HG02571 (cell line): ENCODE measurements around the gene CCDC187.
"Not testable (repeated sequence)": the region's sequence is repeated elsewhere in the genome, so short reads cannot be mapped to it uniquely, and the experiment has no call there.

Experiments
- ATAC-seq: cut with Tn5 transposase; IDR thresholded peaks from one replicate; pipeline ENCODE4 v1.9.1; 2021; ENCODE audit warnings: mild to moderate bottlenecking, moderate library complexity; ENCODE audit not compliant: unreplicated experiment

Gene CCDC187

DNA sequence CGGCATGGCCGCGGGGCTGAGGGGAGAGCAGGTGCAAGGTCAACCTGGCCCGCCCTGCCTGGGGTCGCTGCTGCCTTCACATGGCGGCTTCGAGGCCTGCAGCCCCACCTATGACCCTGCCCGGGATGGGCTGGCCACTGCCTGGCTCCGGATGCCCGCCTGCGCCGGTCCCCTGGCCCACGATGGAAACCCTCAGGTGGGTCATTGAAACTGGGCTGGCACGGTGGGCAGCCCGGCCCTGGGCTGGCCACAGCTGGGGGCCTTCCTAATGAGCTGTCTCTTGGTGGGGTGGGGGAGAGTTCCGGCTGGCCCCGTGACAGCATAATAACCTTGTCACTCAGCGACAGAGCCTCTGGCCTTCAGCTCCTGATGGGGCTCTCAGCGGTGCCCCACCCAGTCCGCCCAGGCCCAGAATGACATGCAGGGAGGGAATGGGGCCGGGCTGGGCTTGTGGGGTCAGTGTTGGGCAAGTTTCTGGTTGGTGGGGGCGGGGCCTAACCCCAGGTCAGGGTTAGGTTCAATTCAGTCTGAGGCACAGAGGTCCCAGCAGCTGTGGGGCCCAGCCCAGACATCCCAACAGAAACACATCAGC, at the start of gene CCDC187:
CCDC187 (minus strand) TSS at position 270 of the 592 bp plus-strand sequence; CDS start at position 6, 264 bp downstream.
- ATAC-seq: no peak

DNA sequence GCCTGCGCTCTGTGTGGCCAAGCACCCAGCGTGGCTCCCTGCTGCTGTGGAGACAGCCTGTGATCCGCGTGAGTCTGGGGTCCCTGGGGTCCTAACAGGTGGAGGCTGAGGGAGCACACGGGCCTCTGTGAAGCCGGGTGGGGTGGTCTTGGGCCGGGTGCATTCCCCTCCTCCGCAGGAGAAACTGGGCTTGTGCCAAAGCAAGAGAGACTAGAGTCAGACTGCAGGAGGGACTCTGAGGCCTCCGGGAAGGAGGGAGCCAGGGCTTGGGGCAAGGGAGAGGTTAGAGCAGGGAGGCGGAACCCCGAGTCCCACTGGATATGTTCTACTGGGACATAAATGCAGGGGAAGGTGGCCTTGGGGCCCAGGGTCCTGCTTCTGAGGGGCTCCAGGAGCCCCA, 49.2 kb upstream of the CCDC187 start:
- ATAC-seq: no peak

DNA sequence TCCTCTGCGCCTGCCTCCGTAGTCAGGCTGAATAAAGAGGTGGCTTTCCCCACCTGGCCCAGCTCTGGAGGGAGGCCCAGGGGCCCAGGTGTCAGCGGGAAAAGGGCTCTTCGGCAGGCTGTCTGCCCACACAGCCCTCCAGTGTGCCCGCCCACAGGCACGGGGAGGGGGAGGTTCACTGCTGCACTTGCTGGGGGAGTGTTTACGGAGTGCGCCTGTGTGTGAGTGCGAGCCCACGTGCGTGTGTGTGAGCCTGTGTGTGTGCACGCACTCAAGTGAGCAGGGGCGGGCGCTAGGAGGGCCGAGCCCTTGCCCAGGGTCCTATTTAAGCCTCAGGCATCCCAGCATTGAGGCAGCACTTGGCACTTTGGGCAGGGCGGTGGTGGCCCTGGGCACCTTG, 48.8 kb upstream of the CCDC187 start:
- ATAC-seq: no peak

DNA sequence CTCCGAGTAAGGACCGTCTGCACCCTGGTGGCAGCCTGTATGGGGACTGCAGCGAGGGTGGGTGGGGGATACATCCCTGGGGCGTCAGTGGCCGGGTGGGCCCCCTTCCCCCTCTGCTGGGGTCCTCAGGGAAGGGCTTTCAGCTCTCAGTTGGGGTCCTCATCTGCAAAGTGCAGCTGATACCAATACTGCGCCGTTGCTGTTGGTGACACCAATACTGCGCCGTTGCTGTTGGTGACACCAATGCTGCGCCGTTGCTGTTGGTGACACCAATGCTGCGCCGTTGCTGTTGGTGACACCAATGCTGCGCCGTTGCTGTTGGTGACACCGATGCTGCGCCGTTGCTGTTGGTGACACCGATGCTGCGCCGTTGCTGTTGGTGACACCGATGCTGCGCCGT, 48.0 kb upstream of the CCDC187 start:
- not testable (repeated sequence) for ATAC-seq

DNA sequence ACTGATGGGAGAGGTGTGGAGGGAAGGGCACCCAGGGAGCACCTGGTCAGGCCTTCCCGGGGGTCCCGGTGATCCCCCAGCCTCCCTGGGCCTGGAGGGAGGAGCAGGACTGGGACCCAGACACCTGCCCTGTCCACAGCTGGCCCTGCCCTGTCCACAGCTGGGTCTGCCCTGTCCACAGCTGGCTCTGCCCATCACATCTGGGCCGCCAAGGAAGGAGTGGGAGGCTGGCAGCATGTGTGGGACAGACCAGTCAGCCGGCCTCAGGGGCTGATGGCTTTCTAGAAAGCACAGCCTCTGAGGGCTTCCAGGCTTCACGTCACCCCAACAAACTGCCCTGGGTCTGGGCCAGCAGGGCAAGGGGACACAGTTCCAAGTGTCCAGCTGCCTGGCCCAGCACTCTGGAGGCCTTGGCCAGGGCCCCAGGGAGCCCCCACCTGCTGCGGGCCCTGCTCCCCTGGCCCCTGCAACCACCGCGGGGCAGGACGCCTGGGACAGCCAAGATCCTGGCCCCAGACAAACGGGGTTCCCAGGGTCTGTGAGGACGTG, 47.4 kb upstream of the CCDC187 start:
- ATAC-seq: no peak

DNA sequence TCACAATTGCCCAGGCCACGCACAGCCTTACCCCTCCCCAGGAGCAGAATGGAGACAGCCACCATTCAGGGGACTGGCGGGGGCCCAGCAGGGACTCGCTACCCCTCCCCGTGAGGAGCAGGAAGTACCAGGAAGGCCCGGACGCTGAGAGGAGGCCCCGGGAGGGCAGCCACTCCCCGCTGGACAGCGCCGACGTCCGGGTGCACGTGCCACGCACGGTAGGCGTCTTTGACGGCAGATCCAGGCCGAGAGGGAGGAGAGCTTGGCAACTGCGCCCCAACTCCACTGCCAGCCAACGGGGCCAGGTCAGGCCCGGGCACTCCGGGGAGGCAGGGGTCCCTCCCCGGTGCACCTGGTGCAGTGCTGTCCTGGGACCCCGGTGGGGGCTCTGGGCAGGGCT, 45.7 kb upstream of the CCDC187 start:
- no peak for ATAC-seq

DNA sequence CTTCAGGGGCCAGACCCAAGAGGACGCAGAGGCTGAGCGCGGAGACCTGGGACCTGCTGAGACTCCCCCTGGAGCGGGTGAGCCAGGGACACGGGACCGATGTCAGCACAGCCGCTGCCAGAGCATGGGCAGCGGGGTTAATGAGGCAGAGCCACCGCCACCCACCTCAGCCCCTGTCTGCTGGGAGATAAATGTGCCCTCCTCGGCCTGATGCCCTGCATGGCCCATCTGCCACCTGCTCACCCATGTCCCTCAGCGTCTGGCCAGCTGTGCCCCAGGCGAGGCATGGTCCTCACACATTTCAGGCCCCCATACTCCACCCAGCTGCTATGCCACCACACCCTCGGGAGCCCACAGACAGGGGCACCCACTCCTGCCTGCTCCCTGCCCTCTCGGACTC, 44.8 kb upstream of the CCDC187 start:
- no peak for ATAC-seq

DNA sequence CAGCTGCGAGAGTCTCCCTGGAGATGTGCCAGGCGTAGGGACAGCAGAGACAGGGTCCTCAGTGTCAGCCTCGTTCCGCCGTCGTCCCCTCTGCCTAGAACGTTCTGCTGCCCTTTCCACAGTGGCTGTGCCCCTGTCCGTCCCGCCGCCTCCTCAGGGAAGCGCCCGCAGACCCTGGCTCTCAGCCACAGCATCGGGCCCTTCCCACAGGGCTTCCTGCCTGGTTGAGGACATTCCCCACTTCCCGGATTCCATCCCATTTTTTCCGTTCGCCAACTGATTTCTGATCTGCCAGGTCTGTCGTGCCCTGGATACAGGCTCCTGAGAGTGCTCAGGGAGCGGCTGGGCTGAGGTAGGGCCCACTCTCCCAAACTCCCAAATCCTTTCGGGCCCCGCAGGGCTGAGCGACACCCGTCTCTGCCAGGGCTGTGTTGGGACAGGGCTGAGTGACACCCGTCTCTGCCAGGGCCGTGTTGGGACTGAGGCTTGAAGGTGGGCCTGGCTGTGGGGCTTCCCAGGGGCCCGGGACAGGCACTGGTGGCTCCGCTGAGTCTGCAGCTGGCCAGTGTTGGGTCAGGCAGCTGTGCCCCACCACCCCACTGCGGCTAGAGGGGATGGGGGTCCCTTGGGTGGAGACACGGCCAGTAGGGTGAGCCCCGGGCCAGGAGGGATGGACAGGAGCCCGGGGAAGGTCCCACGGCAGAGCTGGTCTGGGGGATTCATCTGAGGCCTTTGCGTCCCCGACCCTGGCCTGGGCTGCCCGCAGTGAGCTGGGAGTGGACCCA, 43.8 kb upstream of the CCDC187 start:
- ATAC-seq: no peak

DNA sequence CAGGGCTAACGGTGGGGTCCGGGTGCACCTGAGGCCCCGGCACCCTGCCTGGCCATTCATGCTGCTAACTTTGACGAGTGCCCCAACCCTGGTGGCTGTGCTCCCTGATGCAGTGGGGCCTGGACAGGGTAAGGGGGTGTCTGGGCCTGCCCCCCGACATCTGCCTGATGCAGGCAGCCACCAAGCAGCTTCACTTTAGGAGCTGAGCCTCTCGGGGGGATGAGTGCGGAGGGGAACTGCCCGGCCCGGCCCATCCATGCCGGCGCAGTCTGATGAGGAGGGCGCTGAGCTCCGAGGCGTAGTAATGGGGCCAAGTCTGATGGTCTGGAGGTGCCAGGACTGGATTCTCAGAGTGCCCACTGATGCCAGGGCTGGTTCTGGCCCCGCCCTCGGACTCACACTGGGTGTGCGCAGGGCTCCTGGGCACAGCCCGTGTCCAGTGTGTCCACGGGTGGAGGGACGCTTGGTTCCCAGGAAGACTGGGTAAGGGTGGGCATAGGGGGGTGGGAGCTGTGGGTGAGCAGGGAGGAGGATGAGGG, 43.1 kb upstream of the CCDC187 start:
- ATAC-seq: no peak

DNA sequence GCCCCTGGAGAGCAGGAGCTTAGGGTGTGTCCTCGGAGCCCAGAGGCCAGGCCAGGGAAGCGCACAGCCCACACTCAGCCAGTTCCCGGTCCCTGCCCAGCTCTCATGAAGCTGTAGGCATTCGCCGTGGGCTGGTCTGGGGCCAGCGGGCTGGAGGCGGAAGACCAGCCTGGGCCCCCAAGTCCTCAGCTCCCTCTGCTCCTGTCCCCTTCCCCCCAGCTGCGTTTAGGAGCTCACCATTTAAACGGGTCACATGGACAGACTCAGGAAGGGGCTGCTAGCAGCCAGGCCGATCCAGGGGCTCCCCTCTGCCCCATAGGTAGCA, 42.2 kb upstream of the CCDC187 start:
- no peak for ATAC-seq

DNA sequence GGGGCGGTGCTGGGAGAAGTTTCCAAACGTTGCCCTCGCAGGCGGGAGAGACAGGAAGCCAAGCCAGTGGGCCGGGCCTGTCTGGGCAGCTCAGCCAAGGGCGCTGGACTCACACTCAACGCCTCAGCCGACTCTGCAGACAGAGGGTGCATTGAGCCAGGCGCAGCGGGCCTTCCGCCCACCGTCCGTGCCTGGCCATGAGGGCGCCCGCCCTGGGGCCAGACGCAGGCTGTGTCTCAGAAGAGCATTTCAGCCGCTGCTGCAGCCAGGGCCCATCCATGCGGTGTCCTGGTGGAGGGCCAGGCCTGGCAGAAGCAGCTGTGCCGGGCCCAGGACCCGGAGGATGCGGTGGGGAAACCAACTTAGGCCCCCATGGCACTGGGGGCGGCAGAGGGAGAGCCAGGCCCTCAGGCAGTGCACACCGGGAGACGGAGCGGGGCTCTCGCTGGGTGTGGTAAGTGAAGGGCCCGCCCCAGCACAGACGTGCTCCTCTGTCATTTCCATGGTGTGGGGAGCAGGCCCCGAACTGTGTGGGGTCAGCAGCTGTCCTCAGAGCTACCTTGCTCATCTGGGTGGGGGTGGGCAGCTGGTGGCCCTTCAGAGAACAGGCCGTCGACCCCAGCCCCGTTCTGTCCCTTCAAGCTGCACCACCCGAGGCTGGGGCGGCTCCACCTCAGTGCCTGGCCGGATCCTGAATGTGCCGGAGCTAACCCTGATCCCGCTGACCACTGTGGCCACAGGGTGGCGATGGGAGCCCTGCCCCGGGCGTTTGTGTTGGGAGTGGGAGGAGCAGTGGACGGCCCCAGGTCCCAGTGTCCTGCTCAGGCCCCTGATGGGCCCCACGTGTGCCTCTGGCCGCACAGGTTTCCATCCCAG, 41.6 kb upstream of the CCDC187 start:
- ATAC-seq: no peak

DNA sequence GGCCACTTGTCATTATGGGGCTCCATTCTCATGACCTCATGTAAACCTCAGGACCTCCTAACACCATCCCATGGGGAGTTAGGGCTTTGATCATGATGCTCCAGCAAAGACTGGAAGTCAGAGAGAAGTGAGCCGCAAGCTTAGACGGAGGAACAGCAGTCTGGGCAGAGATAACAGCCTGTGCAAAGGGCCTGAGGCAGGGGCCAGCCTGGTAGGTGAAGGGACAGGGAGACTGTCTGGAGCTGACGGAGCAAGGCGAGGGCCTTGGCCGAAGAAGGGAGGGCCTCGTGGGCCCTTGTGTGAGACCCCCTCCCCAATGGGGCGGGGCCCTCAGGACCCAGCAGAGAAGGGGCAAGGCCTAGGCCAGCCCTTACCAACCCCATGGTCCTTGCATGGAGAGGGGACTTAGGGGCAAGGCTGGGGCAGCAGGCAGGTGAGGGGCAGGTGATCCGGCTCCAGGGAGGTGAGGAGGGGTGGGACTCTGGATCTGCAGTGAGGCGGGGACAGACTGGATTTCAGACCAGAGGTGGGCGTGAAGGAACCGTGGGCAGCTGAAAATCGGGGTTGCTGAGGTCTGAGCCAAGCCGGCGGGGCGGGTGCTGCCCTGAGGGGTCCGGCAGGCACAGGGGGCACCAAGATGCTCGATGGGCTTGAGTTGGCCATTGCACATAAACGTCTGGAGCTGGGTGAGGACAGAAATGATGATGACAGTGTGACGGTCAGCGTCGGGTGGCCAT, 40.8 kb upstream of the CCDC187 start:
- no peak for ATAC-seq

DNA sequence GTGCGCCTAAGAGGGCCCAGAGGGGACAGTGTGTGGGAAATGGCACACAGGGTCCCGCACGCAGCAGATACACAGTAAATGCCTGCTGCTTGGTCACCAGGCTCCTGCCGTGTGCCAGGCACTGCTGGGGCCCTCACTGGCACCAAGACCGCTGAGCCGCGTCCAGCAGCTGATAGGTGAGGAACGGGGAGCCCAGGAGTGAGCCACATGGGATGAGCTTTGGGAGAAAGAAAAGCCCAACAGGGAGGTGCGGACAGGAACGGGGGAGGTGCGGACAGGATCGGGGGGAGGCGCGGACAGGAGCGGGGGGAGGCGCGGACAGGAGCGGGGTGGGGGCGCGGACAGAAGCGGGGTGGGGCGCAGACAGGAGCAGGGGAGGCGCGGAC, 40.0 kb upstream of the CCDC187 start:
- no peak for ATAC-seq

DNA sequence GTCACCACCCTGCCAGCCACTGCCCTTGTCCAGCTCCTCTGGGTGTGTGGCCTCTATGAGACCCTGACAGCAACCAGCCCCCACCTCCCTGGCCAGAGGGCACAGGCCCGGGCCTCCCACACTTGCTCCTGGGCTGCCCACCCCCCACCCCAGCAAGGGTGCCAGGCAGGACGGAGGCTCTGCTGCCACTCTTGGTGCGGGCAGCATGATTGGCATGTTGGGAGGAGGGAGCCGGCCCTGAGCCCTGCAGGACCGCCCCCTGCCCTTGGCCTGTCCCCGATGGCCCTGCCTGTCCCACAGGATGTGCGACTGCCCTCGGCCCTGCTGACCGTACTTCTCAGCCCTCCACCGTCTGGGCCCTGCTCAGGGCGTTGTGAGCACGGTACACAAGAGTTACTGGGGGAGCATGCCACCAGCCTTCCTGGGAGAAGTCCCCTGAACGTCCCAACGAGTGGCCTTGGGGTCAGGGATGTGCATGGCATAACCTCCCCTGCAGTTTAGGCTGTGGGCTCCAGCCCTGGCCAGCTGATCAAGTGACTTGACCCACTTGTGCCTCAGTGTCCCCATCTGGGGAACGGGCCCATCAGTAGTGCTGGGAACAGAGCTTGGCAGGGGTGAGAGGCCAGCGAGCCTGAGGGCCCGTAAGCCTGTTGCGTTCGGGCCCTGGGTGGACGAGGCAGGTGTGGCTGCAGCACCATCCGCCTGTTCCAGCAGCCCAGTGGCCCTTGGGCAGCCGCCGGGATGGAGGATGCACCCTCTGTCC, 39.4 kb upstream of the CCDC187 start:
- no peak for ATAC-seq

DNA sequence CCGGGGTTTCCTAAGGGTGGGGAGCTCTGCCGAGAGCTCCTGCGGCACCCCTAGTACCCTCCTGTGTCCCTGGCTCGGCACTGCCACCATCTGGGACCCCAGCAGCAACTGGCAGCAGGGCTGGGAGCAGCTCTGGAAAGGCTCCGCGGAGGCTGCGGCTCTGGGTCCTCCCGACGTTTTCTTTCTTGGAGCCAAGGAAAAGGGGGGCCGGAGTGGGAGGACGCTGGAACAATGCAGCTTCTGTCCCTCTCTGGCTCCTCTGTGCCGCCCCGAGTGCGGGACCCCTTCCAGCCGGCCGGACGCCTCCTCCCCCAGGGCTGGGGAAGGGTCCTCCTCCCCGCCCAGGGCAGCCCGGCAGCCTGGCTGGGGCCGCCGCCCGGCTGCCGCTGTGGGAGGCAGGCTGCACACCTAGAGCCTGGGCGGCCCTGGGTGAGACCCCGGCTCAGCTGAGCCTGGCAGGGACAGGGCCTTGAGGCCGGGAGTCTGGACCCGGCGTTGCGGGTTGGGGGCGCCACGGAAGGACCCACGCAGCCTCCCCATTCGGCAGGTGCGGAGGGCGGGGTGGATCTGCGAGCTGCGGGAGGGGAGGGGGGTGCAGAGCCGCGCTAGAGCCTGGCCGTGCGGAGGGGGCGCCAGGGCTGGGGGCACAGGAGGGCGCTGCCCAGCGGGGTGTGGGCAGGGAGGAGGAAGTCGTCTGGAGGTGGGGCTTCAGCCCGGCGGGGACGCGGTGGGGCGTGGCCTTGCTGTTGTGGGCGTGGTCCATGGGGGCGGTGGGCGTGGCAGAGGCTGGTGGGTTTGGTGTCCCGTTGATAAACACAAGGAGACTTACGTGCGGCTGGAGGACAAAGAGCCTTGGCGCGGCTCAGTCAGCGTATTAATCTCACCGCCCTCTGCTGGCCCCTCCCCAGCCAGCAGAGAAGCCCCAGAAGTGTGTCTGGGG, 38.6 kb upstream of the CCDC187 start:
- ATAC-seq: no peak

DNA sequence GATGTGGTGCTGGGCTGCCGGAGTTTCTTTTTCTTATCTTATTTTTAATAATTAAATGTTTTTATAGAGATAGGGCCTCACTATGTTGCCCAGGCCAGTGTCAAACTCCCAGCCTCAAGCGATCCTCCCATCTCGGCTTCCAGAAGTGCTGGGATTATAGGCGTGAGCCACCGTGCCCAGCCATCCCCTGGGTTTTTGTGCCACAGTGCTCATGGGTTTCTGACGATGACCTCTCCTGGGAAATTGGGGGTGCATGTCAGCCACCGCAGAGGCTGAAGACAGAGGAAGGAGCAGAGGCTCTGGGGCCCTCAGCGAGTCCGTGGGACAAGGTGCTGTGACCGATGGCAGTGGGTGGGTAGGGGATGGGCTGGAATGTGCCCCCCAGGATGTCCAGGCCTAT, 37.9 kb upstream of the CCDC187 start:
- ATAC-seq: no peak

DNA sequence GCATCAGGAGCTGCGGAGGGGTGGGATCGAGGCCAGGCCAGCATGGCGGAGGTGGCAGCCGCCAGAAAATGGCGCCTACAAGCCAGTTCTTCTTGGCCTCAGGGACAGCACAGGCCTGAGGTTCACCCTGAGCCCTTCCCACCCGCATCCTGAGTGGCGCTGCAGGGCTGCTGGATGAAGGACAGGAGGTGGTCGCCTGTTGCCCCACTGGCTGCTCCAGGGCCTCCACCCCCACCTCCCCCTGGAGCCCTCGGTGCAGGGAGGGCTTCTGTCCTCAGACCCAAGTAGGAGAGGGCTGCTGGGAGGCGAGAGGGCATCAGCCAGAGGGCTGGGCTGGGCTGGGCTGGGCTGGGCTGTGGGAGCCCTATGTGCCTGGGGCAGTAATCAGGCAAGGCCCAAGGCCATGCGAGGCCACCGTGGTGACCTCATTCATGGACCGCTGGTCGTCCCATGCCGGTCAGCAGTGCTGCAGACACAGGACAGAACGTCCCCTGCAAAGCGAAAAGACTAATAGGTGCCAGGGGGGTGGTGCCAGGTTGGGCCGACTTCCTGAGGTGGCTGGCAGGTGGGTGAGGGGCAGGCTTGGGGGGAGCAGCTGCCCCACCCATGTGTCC, 37.3 kb upstream of the CCDC187 start:
- ATAC-seq: no peak

DNA sequence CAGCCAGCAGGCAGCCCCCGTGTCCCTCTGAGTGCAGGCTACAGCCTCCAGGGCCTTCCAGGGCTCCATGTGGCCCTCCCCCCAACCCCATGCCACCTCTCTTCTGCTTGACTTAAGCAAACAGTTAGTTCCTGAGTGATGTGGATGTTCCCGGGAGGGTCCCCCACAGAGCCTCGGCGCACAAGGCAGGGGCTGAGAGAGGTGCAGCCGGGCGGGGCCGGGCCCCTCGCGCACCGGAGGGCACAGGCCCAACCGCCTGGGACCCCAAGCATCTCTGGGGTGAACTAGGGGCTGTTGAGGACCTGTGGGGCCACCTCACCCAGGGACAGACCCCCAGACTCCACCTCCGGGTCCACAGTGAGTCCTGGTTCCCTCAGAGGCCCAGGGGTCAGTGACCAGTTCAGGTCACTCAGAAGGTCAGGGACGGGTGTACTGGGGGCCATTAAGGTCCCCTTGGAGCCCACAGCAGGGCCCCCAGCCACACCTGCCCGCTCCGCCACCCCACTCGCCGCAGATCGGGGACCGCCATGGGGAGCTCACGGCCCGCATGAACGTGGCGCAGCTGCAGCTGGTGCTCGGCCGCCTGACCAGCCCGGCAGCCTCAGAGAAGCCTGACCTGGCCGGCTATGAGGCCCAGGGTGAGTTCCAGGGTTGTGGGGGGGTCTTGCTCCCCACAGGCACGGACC, 36.6 kb upstream of the CCDC187 start:
- no peak for ATAC-seq
